Measurements from ENCODE around the gene MAGI2. TPM values are rescaled to one million over a fixed set of nuclear protein-coding genes. Genes with fewer than 3 reads are reported as not detected.

The MAGI2 gene
- total and polyA plus RNA-seq, 2 experiments from 2014 or later: 10.4 to 26.4 TPM

DNA sequence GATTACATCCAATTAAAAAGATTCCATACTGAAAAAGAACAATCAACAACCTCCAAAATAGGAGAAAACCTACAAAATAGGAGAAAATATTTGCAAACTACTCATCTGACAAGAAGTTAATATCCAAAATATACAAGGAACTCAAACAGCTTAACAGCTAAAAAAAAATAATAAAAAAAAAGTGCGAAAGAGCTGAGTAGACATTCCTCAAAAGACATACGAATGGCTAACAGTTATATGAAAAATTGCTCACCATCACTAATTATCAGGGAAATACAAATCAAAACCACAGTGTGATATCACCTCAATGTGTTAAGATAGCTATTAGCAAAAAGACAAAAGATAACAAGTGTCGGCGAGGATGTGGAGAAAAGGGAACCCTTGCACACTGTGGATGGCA is 1204.6 kb downstream of the MAGI2 start (continued):
- TF ChIP-seq ZNF462 (CRISPR knock-in tag; IDR thresholded peaks at IDR 0.05): no peak
- TF ChIP-seq JUNB (IDR thresholded peaks at IDR 0.05; ENCODE audit: unreplicated experiment): no peak
- TF ChIP-seq STAT1 (IDR thresholded peaks at IDR 0.05; ENCODE audit: unreplicated experiment): no peak

GRCh38 chr7:78247910-78248689 is 1205.4 kb downstream of the MAGI2 start:
- Histone ChIP-seq H3K79me2 (replicated peaks; ENCODE audit: insufficient read depth) (no peaks in the 10 kb centered on the region), H2AFZ (no peak overlapping the region), H3K9me2 (ENCODE audit: insufficient read depth) (no peaks in the 10 kb centered on the region), H3K27me3 (ENCODE audit: insufficient read depth) (no peaks in the 10 kb centered on the region), H4K20me1 (replicated peaks; ENCODE audit: insufficient read depth) (no peaks in the 10 kb centered on the region), H3K4me2 (no peak overlapping the region), H3K4me3 (no peak overlapping the region), H3K27ac (ENCODE audit: low read depth) (no peak overlapping the region), H3F3A (replicated peaks; ENCODE audit: low read depth) (no peaks in the 10 kb centered on the region), H3K36me3 (ENCODE audit: insufficient read depth) (no peaks in the 10 kb centered on the region; the same call in 1 of the 2 replicates), H3K4me1 (ENCODE audit: insufficient read depth) (no peaks in the 10 kb centered on the region)
- Mint-ChIP-seq H3K4me1 (peaks cover 2% of the 10 kb centered on the region; the same call in 2 of the 3 replicates), H3K36me3 (ENCODE audit: low read depth) (peaks cover 20% of the 10 kb centered on the region; the same call in 2 of the 3 replicates), H3K27ac (no peak overlapping the region), H3K9me3 (peaks cover 18% of the 10 kb centered on the region; the same call in 2 of the 3 replicates), H3K27me3 (ENCODE audit: insufficient read depth, low read depth, poor library complexity) (no peaks in the 10 kb centered on the region), H3K4me3 (no peak overlapping the region)
- DNase-seq (ENCODE audit: low spot score): no peak
- no peak for ATAC-seq
- TF ChIP-seq, protein P1, sequence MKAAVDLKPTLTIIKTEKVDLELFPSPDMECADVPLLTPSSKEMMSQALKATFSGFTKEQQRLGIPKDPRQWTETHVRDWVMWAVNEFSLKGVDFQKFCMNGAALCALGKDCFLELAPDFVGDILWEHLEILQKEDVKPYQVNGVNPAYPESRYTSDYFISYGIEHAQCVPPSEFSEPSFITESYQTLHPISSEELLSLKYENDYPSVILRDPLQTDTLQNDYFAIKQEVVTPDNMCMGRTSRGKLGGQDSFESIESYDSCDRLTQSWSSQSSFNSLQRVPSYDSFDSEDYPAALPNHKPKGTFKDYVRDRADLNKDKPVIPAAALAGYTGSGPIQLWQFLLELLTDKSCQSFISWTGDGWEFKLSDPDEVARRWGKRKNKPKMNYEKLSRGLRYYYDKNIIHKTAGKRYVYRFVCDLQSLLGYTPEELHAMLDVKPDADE (IDR thresholded peaks at IDR 0.05): no peak
- TF ChIP-seq JUNB (IDR thresholded peaks at IDR 0.05; ENCODE audit: unreplicated experiment) (no peak), CREB1 (CRISPR knock-in tag; IDR thresholded peaks at IDR 0.05; ENCODE audit: low read depth) (no peak), POLR2AphosphoS5 (IDR thresholded peaks at IDR 0.05; ENCODE audit: low read depth) (no peak), CTCF (conservative IDR thresholded peaks at IDR 0.05; ENCODE audit: low read depth in 2 of 2) (no peak), EZH2phosphoT487 (IDR thresholded peaks at IDR 0.05; ENCODE audit: unreplicated experiment) (no peak), ZNF331 (CRISPR knock-in tag; IDR thresholded peaks at IDR 0.05; ENCODE audit: low read depth) (no peak), STAT1 (IDR thresholded peaks at IDR 0.05; ENCODE audit: unreplicated experiment) (no peak)
